Prostate gland (tissue), 2 donors: ENCODE results near the gene ARRB1. TPM values are rescaled to one million over a fixed set of nuclear protein-coding genes. Genes with fewer than 3 reads are reported as not detected.
A peak's percentile ranks its signal among the peaks of the same experiment; 100 is the strongest.

Experiments
- DNase-seq: peaks from one replicate; pipeline ENCODE4 v3.0.0-alpha.2; 2019; ENCODE audit warnings: low spot score
- H3K27ac ChIP-seq, 2 donors: fragments of 200-600 bp; sonication (generic); 2 replicates each; pipeline ENCODE4 v1.5.1; 2017 to 2019
- H3K27me3 ChIP-seq: fragments of 200-600 bp; sonication (generic); replicated peaks from 2 replicates; pipeline ENCODE4 v1.5.1; 2019; ENCODE audit not compliant: insufficient read depth
- H3K36me3 ChIP-seq, 2 donors: fragments of 200-600 bp; sonication (generic); 1 replicate in 1 of 2; 2 replicates in 1 of 2; pipeline versions ENCODE4 v1.5.1 to v1.8.1; 2017 to 2019
- H3K4me1 ChIP-seq: fragments of 200-600 bp; sonication (generic); replicated peaks from 2 replicates; pipeline ENCODE4 v1.5.1; 2019
- H3K4me3 ChIP-seq, 2 donors: fragments of 200-600 bp; sonication (generic); 2 replicates each; pipeline ENCODE4 v1.5.1; 2017 to 2019
- H3K9me3 ChIP-seq: fragments of 200-600 bp; sonication (generic); 2 replicates; pipeline ENCODE4 v1.5.1; 2017
- CTCF ChIP-seq, 4 experiments: fragments of 200-600 bp in 2 of 4; fragments of 450-650 bp in 2 of 4; sonication (generic) in 2 of 4; IDR thresholded peaks; 1 replicate in 3 of 4; 2 replicates in 1 of 4; pipeline ENCODE4 v1.5.1; 2016 to 2019; ENCODE audit warnings: antibody characterized with exemption in 4 of 4, mild to moderate bottlenecking in 2 of 4, moderate library complexity in 2 of 4
- POLR2A ChIP-seq: fragments of 450-650 bp; IDR thresholded peaks from one replicate; pipeline ENCODE4 v1.6.1; 2016; ENCODE audit warnings: antibody characterized with exemption, mild to moderate bottlenecking
- POLR2AphosphoS5 ChIP-seq: sonication (generic); formaldehyde crosslinking; IDR thresholded peaks from one replicate; pipeline ENCODE4 v1.6.1; 2017; ENCODE audit warnings: antibody characterized with exemption
- WGBS: methylation state at CpG from one replicate; pipeline ENCODE4 v1.1.5; 2018; 5-methylcytosine and 5-hydroxymethylcytosine counted together
- intact Hi-C: fragments of 100-400 bp; cut with DNase I; formaldehyde crosslinking; loops from one replicate; pipeline ENCODE4 v1.14.2; 2022
- total RNA-seq, 2 donors: library from RNA; depleted of rRNA; stranded (reverse); fragments of >200 nt; gene quantifications; one replicate each; pipeline ENCODE4 v1.1.0, GENCODE V29; 2016

Gene ARRB1
- total RNA-seq, 2 donors from 2014 or later: 31.9 to 64.7 TPM

- no peaks in the 10 kb centered on the region for H3K27me3 ChIP-seq
- peaks cover 4 to 11% of the 10 kb centered on the region in 2 donors for H3K36me3 ChIP-seq
- 83% methylated on average over 15 of the region's 15 CpGs for WGBS
- no peaks in the 10 kb centered on the region for H3K9me3 ChIP-seq
- DNase-seq: no peak
- no peak for TF ChIP-seq POLR2AphosphoS5
- no peak for TF ChIP-seq CTCF (IDR thresholded peaks at IDR 0.05)
- no peak for TF ChIP-seq POLR2A
- no peak overlapping the region for H3K27ac ChIP-seq
- no peak overlapping the region for H3K4me3 ChIP-seq
- H3K4me1 ChIP-seq: no peaks in the 10 kb centered on the region
- intact Hi-C loops: loop anchor here (1.0 to 5.0 kb wide), 2 partner anchors 46 to 103 kb away; no protein-coding TSS in a partner anchor
Observed at GRCh38 chr11:75280770-75281468, 70.5 kb downstream of the ARRB1 start.

- peak; percentile 65 for DNase-seq
- intact Hi-C loops: loop anchor here (1.0 to 5.0 kb wide), 2 partner anchors 47 to 104 kb away; no protein-coding TSS in a partner anchor
- TF ChIP-seq CTCF (IDR thresholded peaks at IDR 0.05) (peak; percentile 95 to 98 (median 97)), POLR2A (no peak), POLR2AphosphoS5 (peak; percentile 67)
- Histone ChIP-seq H3K4me1 (no peaks in the 10 kb centered on the region), H3K4me3 (no peak overlapping the region), H3K27ac (no peak overlapping the region), H3K27me3 (no peaks in the 10 kb centered on the region), H3K36me3 (peaks cover 4 to 11% of the 10 kb centered on the region in 2 donors), H3K9me3 (no peaks in the 10 kb centered on the region)
- 20% methylated on average over 8 of the region's 9 CpGs for WGBS
Observed at GRCh38 chr11:75280227-75280701, 71.2 kb downstream of the ARRB1 start.

GRCh38 chr11:75279273-75279672 is 72.2 kb downstream of the ARRB1 start:
- no peak overlapping the region for H3K4me3 ChIP-seq
- H3K4me1 ChIP-seq: no peaks in the 10 kb centered on the region
- no peak overlapping the region for H3K27ac ChIP-seq
- H3K27me3 ChIP-seq: no peaks in the 10 kb centered on the region
- no peaks in the 10 kb centered on the region for H3K9me3 ChIP-seq
- DNase-seq: no peak
- 72% methylated on average over 5 of the region's 5 CpGs for WGBS
- peaks cover 4 to 11% of the 10 kb centered on the region in 2 donors for H3K36me3 ChIP-seq
- TF ChIP-seq POLR2A (no peak), CTCF (IDR thresholded peaks at IDR 0.05) (no peak), POLR2AphosphoS5 (no peak)
- intact Hi-C loops: no loop called here

- intact Hi-C loops: no loop called here
- Histone ChIP-seq H3K4me3 (no peak overlapping the region), H3K36me3 (peaks cover 4 to 11% of the 10 kb centered on the region in 2 donors), H3K27me3 (no peaks in the 10 kb centered on the region), H3K27ac (no peak overlapping the region), H3K9me3 (no peaks in the 10 kb centered on the region), H3K4me1 (no peaks in the 10 kb centered on the region)
- no peak for TF ChIP-seq POLR2AphosphoS5
- no peak for TF ChIP-seq POLR2A
- TF ChIP-seq CTCF (IDR thresholded peaks at IDR 0.05): no peak
- WGBS: 82% methylated on average over 12 of the region's 13 CpGs
- no peak for DNase-seq
Observed at GRCh38 chr11:75277991-75278790, 73.3 kb downstream of the ARRB1 start.
